ENCODE results near the gene TRIM52.

The TRIM52 gene

DNA sequence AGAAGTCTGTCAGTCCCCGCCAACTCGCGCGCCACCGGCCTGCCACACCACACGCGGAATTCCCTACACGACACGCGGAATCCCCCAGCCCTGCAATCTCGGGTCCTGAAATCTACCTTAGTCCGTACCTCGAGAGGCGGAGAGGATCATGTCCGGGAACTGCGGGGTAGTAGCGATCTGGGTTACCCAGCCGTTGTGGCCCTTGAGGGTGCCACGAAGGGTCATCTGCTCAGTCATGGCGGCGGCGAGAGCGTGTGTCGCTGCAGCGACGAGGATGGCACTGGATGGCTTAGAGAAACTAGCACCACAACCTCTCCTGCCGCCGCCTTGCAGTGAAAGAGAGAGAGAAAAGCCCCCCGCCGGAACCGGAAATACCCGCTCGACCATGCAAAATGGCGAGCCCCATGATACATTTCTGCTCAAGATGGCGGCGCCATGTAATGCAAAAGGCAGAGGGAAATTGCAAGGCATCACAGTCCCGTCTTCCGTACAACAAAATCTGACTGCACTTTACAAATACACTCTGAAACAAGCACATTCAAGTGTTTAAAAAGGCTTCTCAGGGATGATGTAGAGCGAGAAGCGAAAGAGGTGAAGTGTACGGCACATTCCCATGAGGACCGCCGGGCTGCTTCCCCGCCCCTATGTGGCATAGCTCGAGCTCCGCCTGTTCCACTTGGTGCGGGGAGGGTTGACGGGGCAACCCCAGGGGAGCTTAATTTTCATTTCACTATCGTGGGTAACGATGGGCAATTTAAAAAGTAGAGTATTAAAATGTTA lies 17.2 kb downstream of the TRIM52 start, which contains the start of gene RACK1:
TSS of gene RACK1 (minus strand) at position 343 of the 780 bp plus-strand sequence. CDS start at position 237, 106 bp downstream.
- Histone ChIP-seq H2AFZ (ENCODE audit: low read depth, low read length) (peak within 1 kb of the TSS; percentile 83), H3K9me3 (ENCODE audit: insufficient read depth, low read length) (no peaks in the 10 kb centered on the region), H3K79me2 (ENCODE audit: low read length) (peaks cover 79% of the 10 kb centered on the region), H3K9ac (ENCODE audit: low read length) (peak within 1 kb of the TSS; percentile 96), H3K36me3 (replicated peaks; ENCODE audit: low read depth, low read length) (peaks cover 34% of the 10 kb centered on the region), H3K27ac (ENCODE audit: low read length) (peak within 1 kb of the TSS; percentile 93), H3K4me2 (ENCODE audit: low read length) (peak within 1 kb of the TSS; percentile 90), H4K20me1 (ENCODE audit: insufficient read depth, low read length) (peaks cover 29% of the 10 kb centered on the region), H3K27me3 (ENCODE audit: low read depth, low read length) (no peaks in the 10 kb centered on the region), H3K4me3 (ENCODE audit: low read length) (peak within 1 kb of the TSS; percentile 95), H3K4me1 (ENCODE audit: low read length) (peaks cover 31% of the 10 kb centered on the region)
- no peak for TF ChIP-seq EZH2phosphoT487 (IDR thresholded peaks at IDR 0.05; ENCODE audit: low read depth)

DNA sequence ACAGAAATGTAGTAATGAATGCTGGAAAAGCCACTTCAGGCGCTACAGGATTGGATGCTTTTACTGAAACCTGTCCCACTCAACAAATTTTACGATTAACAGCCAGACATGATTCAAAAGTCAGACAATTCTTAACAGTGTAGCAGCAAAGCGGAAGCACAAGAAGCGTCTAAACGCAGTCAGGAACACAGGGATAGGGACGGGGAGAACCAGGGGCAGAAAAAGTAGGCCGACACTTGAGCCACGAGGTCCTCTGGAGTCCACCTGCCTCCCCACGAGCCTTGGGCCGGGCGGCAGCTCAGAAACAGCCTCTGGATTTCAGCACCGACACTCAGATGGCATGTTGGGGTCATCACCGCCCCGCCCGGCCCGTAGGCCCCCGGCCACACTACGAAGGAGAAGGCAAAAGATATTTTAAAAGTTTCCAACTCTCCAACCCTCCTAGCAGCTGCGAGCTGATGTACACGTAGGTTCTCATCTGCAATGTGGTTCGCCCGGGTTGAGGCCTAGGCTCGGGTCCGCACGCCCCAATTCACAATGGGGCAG lies 17.9 kb downstream of the TRIM52 start:
- Histone ChIP-seq H3K4me2 (ENCODE audit: low read length) (peak overlapping the region; percentile 89), H3K27me3 (ENCODE audit: low read depth, low read length) (no peaks in the 10 kb centered on the region), H3K36me3 (replicated peaks; ENCODE audit: low read depth, low read length) (peaks cover 40% of the 10 kb centered on the region), H4K20me1 (ENCODE audit: insufficient read depth, low read length) (peaks cover 35% of the 10 kb centered on the region), H3K4me3 (ENCODE audit: low read length) (peak overlapping the region; percentile 95), H3K4me1 (ENCODE audit: low read length) (peaks cover 28% of the 10 kb centered on the region), H3K27ac (ENCODE audit: low read length) (peak overlapping the region; percentile 93), H3K9me3 (ENCODE audit: insufficient read depth, low read length) (no peaks in the 10 kb centered on the region), H3K9ac (ENCODE audit: low read length) (peak overlapping the region; percentile 95), H3K79me2 (ENCODE audit: low read length) (peaks cover 75% of the 10 kb centered on the region), H2AFZ (ENCODE audit: low read depth, low read length) (no peak overlapping the region)
- TF ChIP-seq EZH2phosphoT487 (IDR thresholded peaks at IDR 0.05; ENCODE audit: low read depth), result no peak
- TF ChIP-seq, protein P1, sequence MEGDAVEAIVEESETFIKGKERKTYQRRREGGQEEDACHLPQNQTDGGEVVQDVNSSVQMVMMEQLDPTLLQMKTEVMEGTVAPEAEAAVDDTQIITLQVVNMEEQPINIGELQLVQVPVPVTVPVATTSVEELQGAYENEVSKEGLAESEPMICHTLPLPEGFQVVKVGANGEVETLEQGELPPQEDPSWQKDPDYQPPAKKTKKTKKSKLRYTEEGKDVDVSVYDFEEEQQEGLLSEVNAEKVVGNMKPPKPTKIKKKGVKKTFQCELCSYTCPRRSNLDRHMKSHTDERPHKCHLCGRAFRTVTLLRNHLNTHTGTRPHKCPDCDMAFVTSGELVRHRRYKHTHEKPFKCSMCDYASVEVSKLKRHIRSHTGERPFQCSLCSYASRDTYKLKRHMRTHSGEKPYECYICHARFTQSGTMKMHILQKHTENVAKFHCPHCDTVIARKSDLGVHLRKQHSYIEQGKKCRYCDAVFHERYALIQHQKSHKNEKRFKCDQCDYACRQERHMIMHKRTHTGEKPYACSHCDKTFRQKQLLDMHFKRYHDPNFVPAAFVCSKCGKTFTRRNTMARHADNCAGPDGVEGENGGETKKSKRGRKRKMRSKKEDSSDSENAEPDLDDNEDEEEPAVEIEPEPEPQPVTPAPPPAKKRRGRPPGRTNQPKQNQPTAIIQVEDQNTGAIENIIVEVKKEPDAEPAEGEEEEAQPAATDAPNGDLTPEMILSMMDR (IDR thresholded peaks at IDR 0.05; ENCODE audit: low read depth, low read length), result no peak

DNA sequence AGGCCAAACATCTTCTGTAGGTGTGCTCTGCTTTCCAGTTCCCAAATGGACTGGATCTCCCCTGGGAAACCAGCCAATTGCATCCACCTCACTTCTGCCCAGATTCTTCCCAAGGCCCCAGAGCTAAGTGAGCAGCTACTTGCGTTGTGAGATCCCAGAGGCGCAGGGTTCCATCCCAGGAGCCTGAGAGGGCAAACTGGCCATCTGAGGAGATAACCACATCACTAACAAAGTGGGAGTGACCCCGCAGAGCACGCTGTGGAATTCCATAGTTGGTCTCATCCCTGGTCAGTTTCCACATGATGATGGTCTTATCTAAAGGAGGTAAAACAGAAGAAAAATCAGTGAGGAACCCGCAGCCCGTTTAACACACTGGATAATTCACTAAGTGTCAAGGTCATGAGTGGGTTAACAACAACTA lies 18.9 kb downstream of the TRIM52 start:
- no peak overlapping the region for H2AFZ ChIP-seq (ENCODE audit: low read depth, low read length)
- no peak for TF ChIP-seq EZH2phosphoT487 (IDR thresholded peaks at IDR 0.05; ENCODE audit: low read depth)
- TF ChIP-seq, protein P1 (IDR thresholded peaks at IDR 0.05; ENCODE audit: low read depth, low read length), result no peak
- peaks cover 51% of the 10 kb centered on the region for H3K36me3 ChIP-seq (replicated peaks; ENCODE audit: low read depth, low read length)
- no peaks in the 10 kb centered on the region for H3K27me3 ChIP-seq (ENCODE audit: low read depth, low read length)
- H3K4me3 ChIP-seq (ENCODE audit: low read length), result peak overlapping the region; percentile 95
- H3K27ac ChIP-seq (ENCODE audit: low read length), result peak overlapping the region; percentile 93
- H3K4me1 ChIP-seq (ENCODE audit: low read length), result peaks cover 20% of the 10 kb centered on the region
- no peaks in the 10 kb centered on the region for H3K9me3 ChIP-seq (ENCODE audit: insufficient read depth, low read length)
- H3K9ac ChIP-seq (ENCODE audit: low read length), result peak overlapping the region; percentile 95
- H4K20me1 ChIP-seq (ENCODE audit: insufficient read depth, low read length), result peaks cover 46% of the 10 kb centered on the region
- peak overlapping the region; percentile 89 for H3K4me2 ChIP-seq (ENCODE audit: low read length)
- peaks cover 65% of the 10 kb centered on the region for H3K79me2 ChIP-seq (ENCODE audit: low read length)

DNA sequence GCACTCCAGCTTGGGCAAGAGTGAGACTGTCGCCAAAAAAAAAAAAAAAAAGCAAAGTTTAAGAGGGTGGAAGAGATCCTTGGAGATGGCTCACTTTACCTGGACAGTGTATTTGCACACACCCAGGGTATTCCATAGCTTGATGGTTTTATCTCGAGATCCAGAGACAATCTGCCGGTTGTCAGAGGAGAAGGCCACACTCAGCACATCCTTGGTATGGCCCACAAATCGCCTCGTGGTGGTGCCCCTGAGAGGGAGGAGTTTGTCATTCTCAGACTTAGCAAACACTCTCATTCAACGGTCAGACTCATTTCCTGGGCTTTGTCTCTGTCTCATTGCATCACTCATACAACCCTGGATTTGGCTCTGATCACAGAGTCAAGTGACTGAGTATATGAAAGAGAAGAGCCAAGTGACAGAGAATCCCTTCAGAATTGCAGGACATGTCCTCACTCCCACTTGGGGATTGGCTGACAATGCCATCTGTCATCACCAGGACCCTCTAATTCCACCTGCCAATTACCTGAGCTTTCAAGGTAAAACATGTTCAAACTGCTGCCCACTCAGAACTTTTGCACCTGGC lies 19.5 kb downstream of the TRIM52 start:
- Histone ChIP-seq H3K4me2 (ENCODE audit: low read length) (peak overlapping the region; percentile 89), H4K20me1 (ENCODE audit: insufficient read depth, low read length) (peaks cover 51% of the 10 kb centered on the region), H3K9ac (ENCODE audit: low read length) (peak overlapping the region; percentile 95; the same call in 1 of the 2 replicates), H3K4me3 (ENCODE audit: low read length) (peak overlapping the region; percentile 95), H3K27ac (ENCODE audit: low read length) (peak overlapping the region; percentile 93; the same call in 1 of the 2 replicates), H3K27me3 (ENCODE audit: low read depth, low read length) (no peaks in the 10 kb centered on the region), H3K9me3 (ENCODE audit: insufficient read depth, low read length) (no peaks in the 10 kb centered on the region), H3K36me3 (replicated peaks; ENCODE audit: low read depth, low read length) (peaks cover 56% of the 10 kb centered on the region), H2AFZ (ENCODE audit: low read depth, low read length) (no peak overlapping the region), H3K4me1 (ENCODE audit: low read length) (peaks cover 19% of the 10 kb centered on the region), H3K79me2 (ENCODE audit: low read length) (peaks cover 59% of the 10 kb centered on the region)
- TF ChIP-seq, protein P1 (IDR thresholded peaks at IDR 0.05; ENCODE audit: low read depth, low read length), result no peak
- no peak for TF ChIP-seq EZH2phosphoT487 (IDR thresholded peaks at IDR 0.05; ENCODE audit: low read depth)
